ENCODE measurements around the gene PATL1.

Gene PATL1

GRCh38 chr11:59614277-59615119 lies 54.3 kb downstream of the PATL1 start:
- DNase-seq = no peak

- DNase-seq = peak; percentile 58
Observed at GRCh38 chr11:59611570-59612565, 57.0 kb downstream of the PATL1 start.

GRCh38 chr11:59610289-59610688 lies 58.5 kb downstream of the PATL1 start:
- DNase-seq = no peak

GRCh38 chr11:59607703-59608454 lies 61.0 kb downstream of the PATL1 start:
- no peak for DNase-seq

- DNase-seq = no peak
Observed at GRCh38 chr11:59602432-59602831, 66.4 kb downstream of the PATL1 start.

GRCh38 chr11:59601788-59602187 lies 67.0 kb downstream of the PATL1 start:
- no peak for DNase-seq

GRCh38 chr11:59600636-59601035 lies 68.2 kb downstream of the PATL1 start:
- DNase-seq = no peak

GRCh38 chr11:59600234-59600633 lies 68.6 kb downstream of the PATL1 start:
- no peak for DNase-seq

GRCh38 chr11:59598961-59599360 lies 69.9 kb downstream of the PATL1 start:
- DNase-seq = no peak

Measured in NCI-H2107 (cell line).